ENCODE measurements around the gene MRM2. TPM values are rescaled to one million over a fixed set of nuclear protein-coding genes. Genes with fewer than 3 reads are reported as not detected.

MRM2 gene
- total RNA-seq, 1 experiment from 2014 or later: 34.7 TPM

GRCh38 chr7:2280424-2280823 is 38.4 kb upstream of the MRM2 start:
- H3K9me3 ChIP-seq (ENCODE audit: control insufficient read depth in 1 of 2, insufficient read depth in 1 of 2, low read depth in 1 of 2, low read length in 2 of 2): no peaks in the 10 kb centered on the region
- H3K9me2 ChIP-seq (ENCODE audit: insufficient read depth): no peaks in the 10 kb centered on the region
- H3K4me3 ChIP-seq (replicated peaks in 1 of 2; ENCODE audit: low read depth in 1 of 2, low read length in 2 of 2): no peak overlapping the region
- ChIA-PET RAD21 (ENCODE audit: low non-redundant PET in 1 of 2, low total read pairs in 2 of 2, uncharacterized antibody in 2 of 2, unreplicated experiment in 2 of 2) (no interaction called here), POLR2A (no interaction called here), CTCF (no interaction called here)
- intact Hi-C loops (cut with micrococcal nuclease): no loop called here
- H2AFZ ChIP-seq (ENCODE audit: low read depth, low read length, poor library complexity, severe bottlenecking): no peak overlapping the region
- H3K36me3 ChIP-seq (ENCODE audit: control insufficient read depth in 1 of 2, insufficient read depth in 2 of 2, low read length in 2 of 2): no peaks in the 10 kb centered on the region
- no peak overlapping the region for H3K27ac ChIP-seq (ENCODE audit: low read depth, low read length)
- no peak overlapping the region for H3K4me2 ChIP-seq (ENCODE audit: low read length)
- ATAC-seq (no peak), DNase-seq (ENCODE audit: low read depth, low spot score) (no peak)
- TF ChIP-seq POLR2AphosphoS5 (IDR thresholded peaks at IDR 0.05; ENCODE audit: low read depth, low read length) (no peak), YY1 (IDR thresholded peaks at IDR 0.05; ENCODE audit: extremely low read depth, insufficient replicate concordance, low read depth, low read length) (no peak), MAX (IDR thresholded peaks at IDR 0.05) (no peak), EZH2phosphoT487 (IDR thresholded peaks at IDR 0.05; ENCODE audit: borderline replicate concordance) (no peak), POLR2A (IDR thresholded peaks at IDR 0.05; ENCODE audit: borderline replicate concordance, extremely low read depth, insufficient read depth, insufficient read length) (no peak), FOSL1 (IDR thresholded peaks at IDR 0.05; ENCODE audit: low read depth) (no peak), CEBPB (IDR thresholded peaks at IDR 0.05; ENCODE audit: low read depth) (no peak), ZFX (IDR thresholded peaks at IDR 0.05) (no peak), EGR1 (IDR thresholded peaks at IDR 0.05; ENCODE audit: low read depth) (no peak), RAD21 (IDR thresholded peaks at IDR 0.05; ENCODE audit: low read depth) (no peak), JUND (IDR thresholded peaks at IDR 0.05) (no peak), ATF3 (IDR thresholded peaks at IDR 0.05) (no peak), EZH2 (IDR thresholded peaks at IDR 0.05) (no peak), ZNF274 (IDR thresholded peaks at IDR 0.05; ENCODE audit: low read depth, low read length) (no peak), SRF (IDR thresholded peaks at IDR 0.05; ENCODE audit: low read depth) (no peak)
- TF ChIP-seq, protein P1, sequence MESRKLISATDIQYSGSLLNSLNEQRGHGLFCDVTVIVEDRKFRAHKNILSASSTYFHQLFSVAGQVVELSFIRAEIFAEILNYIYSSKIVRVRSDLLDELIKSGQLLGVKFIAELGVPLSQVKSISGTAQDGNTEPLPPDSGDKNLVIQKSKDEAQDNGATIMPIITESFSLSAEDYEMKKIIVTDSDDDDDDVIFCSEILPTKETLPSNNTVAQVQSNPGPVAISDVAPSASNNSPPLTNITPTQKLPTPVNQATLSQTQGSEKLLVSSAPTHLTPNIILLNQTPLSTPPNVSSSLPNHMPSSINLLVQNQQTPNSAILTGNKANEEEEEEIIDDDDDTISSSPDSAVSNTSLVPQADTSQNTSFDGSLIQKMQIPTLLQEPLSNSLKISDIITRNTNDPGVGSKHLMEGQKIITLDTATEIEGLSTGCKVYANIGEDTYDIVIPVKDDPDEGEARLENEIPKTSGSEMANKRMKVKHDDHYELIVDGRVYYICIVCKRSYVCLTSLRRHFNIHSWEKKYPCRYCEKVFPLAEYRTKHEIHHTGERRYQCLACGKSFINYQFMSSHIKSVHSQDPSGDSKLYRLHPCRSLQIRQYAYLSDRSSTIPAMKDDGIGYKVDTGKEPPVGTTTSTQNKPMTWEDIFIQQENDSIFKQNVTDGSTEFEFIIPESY (IDR thresholded peaks at IDR 0.05; ENCODE audit: extremely low read depth, insufficient replicate concordance, low read length): no peak
- no peaks in the 10 kb centered on the region for H3K4me1 ChIP-seq (ENCODE audit: control insufficient read depth in 1 of 2, insufficient read depth in 2 of 2, low read length in 2 of 2)
- H3K27me3 ChIP-seq (ENCODE audit: insufficient read depth, low read length): no peaks in the 10 kb centered on the region
- H4K20me1 ChIP-seq (ENCODE audit: insufficient read depth): no peaks in the 10 kb centered on the region
- BruUV-seq (replicated peaks): no TSS peak
- no peak overlapping the region for H3K9ac ChIP-seq (ENCODE audit: low read length)
- H3K79me2 ChIP-seq (ENCODE audit: insufficient read depth, low read length): peaks cover 10% of the 10 kb centered on the region

All from HCT116 (cell line).